K562 (cell line): ENCODE results near the gene KLHL24. TPM values are rescaled to one million over a fixed set of nuclear protein-coding genes. Genes with fewer than 3 reads are reported as not detected.

Source experiments
- ELF2 ChIP-seq: fragments of 250-450 bp; sonication (Bioruptor Pico); IDR thresholded peaks from 2 replicates; pipeline ENCODE4 v1.5.0; 2021; ENCODE audit warnings: mild to moderate bottlenecking
- GTF3C2 ChIP-seq: IDR thresholded peaks from 3 replicates; pipeline ENCODE4 v1.6.1; 2011; ENCODE audit warnings: borderline replicate concordance, mild to moderate bottlenecking, moderate library complexity; ENCODE audit not compliant: insufficient read length; ENCODE audit errors: extremely low read depth
- HMGN3 ChIP-seq: IDR thresholded peaks from 2 replicates; pipeline ENCODE4 v1.6.1; 2011; ENCODE audit warnings: borderline replicate concordance, low read depth, mild to moderate bottlenecking, mixed read lengths, low read length; ENCODE audit not compliant: insufficient read length; ENCODE audit errors: extremely low read depth
- MAFG ChIP-seq: fragments of 450-650 bp; conservative IDR thresholded peaks from 2 replicates; pipeline ENCODE4 v1.6.1; 2016; ENCODE audit warnings: missing genetic modification characterization, missing compliant biosample characterization
- NCOA6 ChIP-seq: fragments of 450-650 bp; IDR thresholded peaks from 2 replicates; pipeline ENCODE4 v1.6.1; 2017; ENCODE audit warnings: mild to moderate bottlenecking
- PRPF4 ChIP-seq: fragments of 200-400 bp; formaldehyde crosslinking; IDR thresholded peaks from one replicate; pipeline ENCODE4 v1.6.1; 2017; ENCODE audit warnings: low read length, low read depth, mild to moderate bottlenecking; ENCODE audit not compliant: insufficient read depth, poor library complexity, severe bottlenecking
- SP1 ChIP-seq: sonication (generic); formaldehyde crosslinking; IDR thresholded peaks from 2 replicates; pipeline ENCODE4 v1.8.1; 2022; ENCODE audit warnings: mild to moderate bottlenecking, missing genetic modification reagents
- TCF3 ChIP-seq: sonication (generic); formaldehyde crosslinking; IDR thresholded peaks from 2 replicates; pipeline ENCODE4 v1.4.0; 2020; ENCODE audit warnings: mild to moderate bottlenecking, missing genetic modification reagents
- TSC22D4 ChIP-seq: fragments of 450-650 bp; IDR thresholded peaks from 2 replicates; pipeline ENCODE4 v1.6.1; 2016; ENCODE audit warnings: missing genetic modification characterization, missing biosample characterization, control low read depth
- ZBTB11 ChIP-seq, 3 experiments: fragments of 200-800 bp in 1 of 3; fragments of 250-450 bp in 1 of 3; fragments of 450-650 bp in 1 of 3; sonication (Bioruptor Pico) in 1 of 3; sonication (Bioruptor generic) in 1 of 3; formaldehyde crosslinking in 1 of 3; IDR thresholded peaks; 2 replicates each; pipeline versions ENCODE4 v1.6.1 to v1.8.0; 2016 to 2022; ENCODE audit warnings: mild to moderate bottlenecking in 2 of 3, missing genetic modification characterization in 2 of 3, missing compliant biosample characterization in 1 of 3, moderate library complexity in 1 of 3
- polyA plus RNA-seq, 8 experiments: library from polyadenylated mRNA; depleted of rRNA in 4 of 8; stranded (reverse) in 5 of 8; unstranded in 3 of 8; fragments of >200 nt; fragmentation: Nextera tagmentation in 2 of 8; fragmentation: Illumina TruSeq in 1 of 8; extraction: Ambion mirVana in 2 of 8; extraction: Trizol in 1 of 8; gene quantifications; 2 replicates each; pipeline versions ENCODE4 v1.2.1 to v1.2.3, GENCODE V29; 2011 to 2014; ENCODE audit warnings: inconsistent platforms in 1 of 8, missing spikeins in 1 of 8
- total RNA-seq, 7 experiments: library from RNA; depleted of rRNA in 6 of 7; stranded (reverse); fragments of >200 nt in 6 of 7; fragmentation: Illumina TruSeq in 2 of 7; extraction: Trizol in 2 of 7; gene quantifications; 2 replicates each; pipeline versions ENCODE4 v1.2.1 to v1.2.3, GENCODE V29; 2011 to 2021; ENCODE audit warnings: low replicate concordance in 1 of 7
- TF ChIP-seq, protein P1 (sequence below): IDR thresholded peaks from 2 replicates; pipeline ENCODE4 v1.6.1; 2016; ENCODE audit warnings: missing genetic modification characterization, missing compliant biosample characterization
- TF ChIP-seq, protein P2 (sequence below): fragments of 250-450 bp; sonication (Bioruptor Pico); IDR thresholded peaks from 2 replicates; pipeline ENCODE4 v1.5.0; 2021; ENCODE audit warnings: mild to moderate bottlenecking, borderline replicate concordance
- TF ChIP-seq, protein P3 (sequence below): fragments of 450-650 bp; formaldehyde crosslinking; conservative IDR thresholded peaks from 2 replicates; pipeline ENCODE4 v1.4.0; 2022; ENCODE audit warnings: mild to moderate bottlenecking, missing genetic modification characterization

KLHL24 gene
- total and polyA plus RNA-seq, 9 of the 15 experiments (the other 6 are each of a cell fraction or from before 2014, with no cell fraction given) = 3.3 to 21.2 (median 14.2) TPM

DNA sequence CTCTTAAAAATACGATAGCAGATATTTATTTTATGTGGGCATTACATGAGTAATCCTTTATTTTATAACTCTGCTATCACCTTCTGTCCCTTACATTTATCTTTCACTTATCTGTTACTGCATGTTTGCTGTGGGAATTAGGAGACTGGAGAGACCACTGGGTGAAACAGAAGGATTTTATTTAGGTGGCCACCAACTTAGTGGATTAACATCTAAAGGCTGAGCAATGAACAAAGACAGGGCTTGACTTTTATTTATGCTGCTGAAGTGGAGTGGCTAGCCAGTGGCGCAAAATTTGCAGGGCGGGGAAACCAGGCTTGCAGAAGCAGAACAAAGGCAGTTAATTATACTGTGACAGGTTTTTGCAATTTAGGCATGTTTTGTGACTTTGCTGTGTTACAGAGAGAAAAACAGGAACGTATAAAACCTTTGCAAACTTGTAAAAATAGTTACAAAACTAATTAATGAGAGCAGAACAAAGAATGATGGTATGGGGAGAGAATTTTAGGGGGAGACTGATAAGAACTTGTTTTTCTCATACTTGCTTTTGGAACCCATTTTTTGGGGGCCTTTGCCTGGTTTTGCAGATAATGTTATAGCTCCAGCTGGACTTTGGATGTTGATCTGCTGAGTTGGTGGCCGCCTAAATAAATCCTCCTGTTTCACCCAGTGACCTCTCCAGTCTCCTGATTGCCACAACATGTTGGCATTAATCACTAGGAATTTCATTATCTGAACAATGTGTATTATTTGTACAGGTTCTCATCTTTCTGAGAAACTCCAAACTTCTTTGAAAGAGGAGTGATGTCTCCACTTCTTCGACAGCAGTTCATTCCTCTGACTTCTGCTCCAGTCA is 18.0 kb downstream of the KLHL24 start (continued):
- TF ChIP-seq SP1 = no peak
- no peak for TF ChIP-seq ELF2
- TF ChIP-seq, protein P1, sequence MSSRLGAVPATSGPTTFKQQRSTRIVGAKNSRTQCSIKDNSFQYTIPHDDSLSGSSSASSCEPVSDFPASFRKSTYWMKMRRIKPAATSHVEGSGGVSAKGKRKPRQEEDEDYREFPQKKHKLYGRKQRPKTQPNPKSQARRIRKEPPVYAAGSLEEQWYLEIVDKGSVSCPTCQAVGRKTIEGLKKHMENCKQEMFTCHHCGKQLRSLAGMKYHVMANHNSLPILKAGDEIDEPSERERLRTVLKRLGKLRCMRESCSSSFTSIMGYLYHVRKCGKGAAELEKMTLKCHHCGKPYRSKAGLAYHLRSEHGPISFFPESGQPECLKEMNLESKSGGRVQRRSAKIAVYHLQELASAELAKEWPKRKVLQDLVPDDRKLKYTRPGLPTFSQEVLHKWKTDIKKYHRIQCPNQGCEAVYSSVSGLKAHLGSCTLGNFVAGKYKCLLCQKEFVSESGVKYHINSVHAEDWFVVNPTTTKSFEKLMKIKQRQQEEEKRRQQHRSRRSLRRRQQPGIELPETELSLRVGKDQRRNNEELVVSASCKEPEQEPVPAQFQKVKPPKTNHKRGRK (tag) = no peak
- no peak for TF ChIP-seq GTF3C2
- TF ChIP-seq TCF3 (CRISPR knock-in tag) = no peak
- TF ChIP-seq HMGN3 = no peak
- TF ChIP-seq, protein P2, sequence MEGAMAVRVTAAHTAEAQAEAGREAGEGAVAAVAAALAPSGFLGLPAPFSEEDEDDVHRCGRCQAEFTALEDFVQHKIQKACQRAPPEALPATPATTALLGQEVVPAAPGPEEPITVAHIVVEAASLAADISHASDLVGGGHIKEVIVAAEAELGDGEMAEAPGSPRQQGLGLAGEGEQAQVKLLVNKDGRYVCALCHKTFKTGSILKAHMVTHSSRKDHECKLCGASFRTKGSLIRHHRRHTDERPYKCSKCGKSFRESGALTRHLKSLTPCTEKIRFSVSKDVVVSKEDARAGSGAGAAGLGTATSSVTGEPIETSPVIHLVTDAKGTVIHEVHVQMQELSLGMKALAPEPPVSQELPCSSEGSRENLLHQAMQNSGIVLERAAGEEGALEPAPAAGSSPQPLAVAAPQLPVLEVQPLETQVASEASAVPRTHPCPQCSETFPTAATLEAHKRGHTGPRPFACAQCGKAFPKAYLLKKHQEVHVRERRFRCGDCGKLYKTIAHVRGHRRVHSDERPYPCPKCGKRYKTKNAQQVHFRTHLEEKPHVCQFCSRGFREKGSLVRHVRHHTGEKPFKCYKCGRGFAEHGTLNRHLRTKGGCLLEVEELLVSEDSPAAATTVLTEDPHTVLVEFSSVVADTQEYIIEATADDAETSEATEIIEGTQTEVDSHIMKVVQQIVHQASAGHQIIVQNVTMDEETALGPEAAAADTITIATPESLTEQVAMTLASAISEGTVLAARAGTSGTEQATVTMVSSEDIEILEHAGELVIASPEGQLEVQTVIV (CRISPR knock-in tag) = no peak
- no peak for TF ChIP-seq ZBTB11 (CRISPR knock-in tag; IDR thresholded peaks at IDR 0.05)
- no peak for TF ChIP-seq NCOA6
- no peak for TF ChIP-seq PRPF4
- TF ChIP-seq MAFG (tag) = no peak
- TF ChIP-seq, protein P3, sequence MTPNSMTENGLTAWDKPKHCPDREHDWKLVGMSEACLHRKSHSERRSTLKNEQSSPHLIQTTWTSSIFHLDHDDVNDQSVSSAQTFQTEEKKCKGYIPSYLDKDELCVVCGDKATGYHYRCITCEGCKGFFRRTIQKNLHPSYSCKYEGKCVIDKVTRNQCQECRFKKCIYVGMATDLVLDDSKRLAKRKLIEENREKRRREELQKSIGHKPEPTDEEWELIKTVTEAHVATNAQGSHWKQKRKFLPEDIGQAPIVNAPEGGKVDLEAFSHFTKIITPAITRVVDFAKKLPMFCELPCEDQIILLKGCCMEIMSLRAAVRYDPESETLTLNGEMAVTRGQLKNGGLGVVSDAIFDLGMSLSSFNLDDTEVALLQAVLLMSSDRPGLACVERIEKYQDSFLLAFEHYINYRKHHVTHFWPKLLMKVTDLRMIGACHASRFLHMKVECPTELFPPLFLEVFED (CRISPR knock-in tag) = no peak
- TF ChIP-seq TSC22D4 (tag) = no peak
